Small intestine (tissue), 7 donors: ENCODE measurements around the gene EVA1C. TPM values are rescaled to one million over a fixed set of nuclear protein-coding genes. Genes with fewer than 3 reads are reported as not detected.
A peak's percentile ranks its signal among the peaks of the same experiment; 100 is the strongest.

ENCODE experiments used
- DNase-seq, 2 donors: peaks; one replicate each; pipeline versions ENCODE4 v3.0.0 to v3.0.0-alpha.2; 2013
- FAIRE-seq: peaks from 2 replicates; lab custom pipeline; 2012; peaks lifted over from hg19 to GRCh38; lab: Jason Lieb, UNC
- H3K27ac ChIP-seq, 3 donors: one replicate each; pipeline ENCODE4 v1.5.1; 2013; ENCODE audit warnings: low read length in 2 of 3, mild to moderate bottlenecking in 2 of 3, control low read depth in 1 of 3, inconsistent platforms in 1 of 3, low read depth in 1 of 3, moderate library complexity in 1 of 3
- H3K27me3 ChIP-seq, 3 donors: one replicate each; pipeline ENCODE4 v1.6.1; 2013; ENCODE audit warnings: low read length in 3 of 3, inconsistent platforms in 1 of 3; ENCODE audit not compliant: control insufficient read depth in 3 of 3, insufficient read depth in 3 of 3
- H3K36me3 ChIP-seq, 3 donors: one replicate each; pipeline ENCODE4 v1.6.1; 2013; ENCODE audit warnings: low read length in 3 of 3, inconsistent platforms in 1 of 3, low read depth in 1 of 3, mild to moderate bottlenecking in 1 of 3, moderate library complexity in 1 of 3; ENCODE audit not compliant: control insufficient read depth in 3 of 3, insufficient read depth in 2 of 3
- H3K4me1 ChIP-seq, 3 donors: one replicate each; pipeline ENCODE4 v1.6.1; 2013; ENCODE audit warnings: low read length in 2 of 3, inconsistent platforms in 1 of 3, low read depth in 1 of 3, mild to moderate bottlenecking in 1 of 3, moderate library complexity in 1 of 3; ENCODE audit not compliant: control insufficient read depth in 3 of 3, insufficient read depth in 2 of 3
- H3K4me3 ChIP-seq, 3 donors: one replicate each; pipeline ENCODE4 v1.5.1; 2013; ENCODE audit warnings: low read length in 3 of 3, control low read depth in 1 of 3, inconsistent platforms in 1 of 3, low read depth in 1 of 3, mild to moderate bottlenecking in 1 of 3, moderate library complexity in 1 of 3
- H3K9me3 ChIP-seq, 2 donors: one replicate each; pipeline ENCODE4 v1.6.1; 2013; ENCODE audit warnings: low read depth in 1 of 2, low read length in 1 of 2; ENCODE audit not compliant: control insufficient read depth in 2 of 2, insufficient read depth in 1 of 2
- WGBS, 3 donors: extraction: QIAGEN DNeasy Blood & Tissue Kit; methylation state at CpG; one replicate each; pipeline ENCODE4 v1.1.7; 2013; 5-methylcytosine and 5-hydroxymethylcytosine counted together
- polyA plus RNA-seq, 4 donors: library from polyadenylated mRNA; stranded (reverse) in 3 of 4; unstranded in 1 of 4; fragments of 200-250 nt in 3 of 4; fragments of 120-200 nt in 1 of 4; gene quantifications; one replicate each; pipeline versions ENCODE4 v1.2.1 to v1.2.3, GENCODE V29; 2013
- donor health status: healthy with polysubstance abuse.
- donor health status: control.
- donor health status: control.
- donor health status: Bipolar disorder and iron deficiency.
- donor health status: healthy.

The EVA1C gene
- polyA plus RNA-seq, 4 donors, result 0.58 to 33.5 (median 16.1) TPM

- FAIRE-seq (no peak), DNase-seq (no peak)
- H3K27me3 ChIP-seq, result no peaks in the 10 kb centered on the region
- peak overlapping the region in 1 of 3 donors; percentile 47 for H3K27ac ChIP-seq
- 67 to 81% (median 72%) methylated on average over 6 of the region's 6 CpGs for WGBS, 3 donors
- no peaks in the 10 kb centered on the region for H3K9me3 ChIP-seq
- no peak overlapping the region for H3K4me3 ChIP-seq
- peaks cover 8 to 33% (median 15%) of the 10 kb centered on the region in 3 donors for H3K36me3 ChIP-seq
- no peaks in the 10 kb centered on the region for H3K4me1 ChIP-seq
Measured at GRCh38 chr21:32371913-32372314, 40.6 kb upstream of the EVA1C start.

- H3K36me3 ChIP-seq, result peaks cover 8 to 39% (median 15%) of the 10 kb centered on the region in 3 donors
- no peak for FAIRE-seq
- H3K27me3 ChIP-seq, result no peaks in the 10 kb centered on the region
- 66 to 79% (median 76%) methylated on average over 3 of the region's 3 CpGs for WGBS, 3 donors
- H3K27ac ChIP-seq, result no peak overlapping the region
- H3K9me3 ChIP-seq, result no peaks in the 10 kb centered on the region
- H3K4me1 ChIP-seq, result no peaks in the 10 kb centered on the region
- DNase-seq, result no peak
- H3K4me3 ChIP-seq, result no peak overlapping the region
Measured at GRCh38 chr21:32372755-32373154, 39.8 kb upstream of the EVA1C start.

GRCh38 chr21:32377506-32377905, 35.0 kb upstream of the EVA1C start:
- WGBS, 3 donors, result 86 to 94% (median 90%) methylated on average over 8 of the region's 8 CpGs
- Histone ChIP-seq H3K36me3 (peaks cover 2 to 37% (median 4%) of the 10 kb centered on the region in 3 donors), H3K4me3 (no peak overlapping the region), H3K27ac (no peak overlapping the region), H3K27me3 (no peaks in the 10 kb centered on the region), H3K4me1 (no peaks in the 10 kb centered on the region), H3K9me3 (no peaks in the 10 kb centered on the region)
- FAIRE-seq (no peak), DNase-seq (no peak)

GRCh38 chr21:32377991-32378390, 34.5 kb upstream of the EVA1C start:
- Histone ChIP-seq H3K27me3 (no peaks in the 10 kb centered on the region), H3K4me1 (no peaks in the 10 kb centered on the region), H3K4me3 (no peak overlapping the region), H3K9me3 (no peaks in the 10 kb centered on the region), H3K27ac (no peak overlapping the region), H3K36me3 (peaks cover 2 to 41% (median 8%) of the 10 kb centered on the region in 3 donors)
- WGBS, 3 donors, result 77 to 80% (median 77%) methylated on average over 7 of the region's 7 CpGs
- no peak for DNase-seq
- FAIRE-seq, result no peak

- Histone ChIP-seq H3K27me3 (no peaks in the 10 kb centered on the region), H3K4me3 (no peak overlapping the region), H3K4me1 (no peaks in the 10 kb centered on the region), H3K36me3 (peaks cover 0 to 47% (median 5%) of the 10 kb centered on the region in 3 donors), H3K9me3 (no peaks in the 10 kb centered on the region), H3K27ac (no peak overlapping the region)
- DNase-seq (no peak), FAIRE-seq (no peak)
- WGBS, 3 donors, result 81 to 84% (median 83%) methylated on average over 5 of the region's 5 CpGs
Measured at GRCh38 chr21:32378956-32379355, 33.5 kb upstream of the EVA1C start.

- FAIRE-seq, result no peak
- H3K36me3 ChIP-seq, result peaks cover 0 to 46% (median 5%) of the 10 kb centered on the region in 3 donors
- WGBS, 3 donors, result 77 to 80% (median 79%) methylated on average over 4 of the region's 4 CpGs
Measured at GRCh38 chr21:32380940-32381339, 31.6 kb upstream of the EVA1C start.

GRCh38 chr21:32381571-32381970, 30.9 kb upstream of the EVA1C start:
- no peak for DNase-seq
- WGBS, 3 donors, result 60 to 72% (median 70%) methylated on average over 6 of the region's 6 CpGs
- Histone ChIP-seq H3K27me3 (no peaks in the 10 kb centered on the region), H3K36me3 (peaks cover 0 to 44% (median 5%) of the 10 kb centered on the region in 3 donors), H3K9me3 (no peaks in the 10 kb centered on the region), H3K4me3 (no peak overlapping the region), H3K27ac (no peak overlapping the region), H3K4me1 (no peaks in the 10 kb centered on the region)
- FAIRE-seq, result no peak

More at GRCh38 chr21:32380940-32381339, 31.6 kb upstream of the EVA1C start:
- H3K9me3 ChIP-seq, result no peaks in the 10 kb centered on the region
- no peak overlapping the region for H3K27ac ChIP-seq
- no peak overlapping the region for H3K4me3 ChIP-seq
- no peak for DNase-seq
- H3K27me3 ChIP-seq, result no peaks in the 10 kb centered on the region
- H3K4me1 ChIP-seq, result no peaks in the 10 kb centered on the region

GRCh38 chr21:32382108-32382644, 30.3 kb upstream of the EVA1C start:
- DNase-seq, result peak in 1 of 2 donors; percentile 68
- peaks cover 0 to 41% (median 5%) of the 10 kb centered on the region in 3 donors for H3K36me3 ChIP-seq
- H3K27me3 ChIP-seq, result no peaks in the 10 kb centered on the region
- H3K4me3 ChIP-seq, result no peak overlapping the region
- 21 to 68% (median 31%) methylated on average over 10 of the region's 10 CpGs for WGBS, 3 donors
- H3K4me1 ChIP-seq, result no peaks in the 10 kb centered on the region
- no peak for FAIRE-seq
- H3K9me3 ChIP-seq, result no peaks in the 10 kb centered on the region
- no peak overlapping the region for H3K27ac ChIP-seq

GRCh38 chr21:32383812-32384211, 28.7 kb upstream of the EVA1C start:
- WGBS, 3 donors, result 96% methylated on average over 6 of the region's 6 CpGs
- DNase-seq, result peak in 1 of 2 donors; percentile 12
- H3K4me3 ChIP-seq, result no peak overlapping the region
- no peaks in the 10 kb centered on the region for H3K27me3 ChIP-seq
- no peak overlapping the region for H3K27ac ChIP-seq
- H3K36me3 ChIP-seq, result peaks cover 0 to 46% (median 7%) of the 10 kb centered on the region in 3 donors
- H3K4me1 ChIP-seq, result no peaks in the 10 kb centered on the region
- H3K9me3 ChIP-seq, result no peaks in the 10 kb centered on the region
- no peak for FAIRE-seq
